NT2/D1 (cell line): Measurements from ENCODE around the gene DPP9.

Source experiments
- DNase-seq: peaks from one replicate; pipeline ENCODE4 v3.0.0-alpha.2; 2011; ENCODE audit warnings: low read depth, low spot score
- H3K27me3 ChIP-seq: 2 replicates; pipeline ENCODE4 v1.6.0; 2011; ENCODE audit warnings: mild to moderate bottlenecking; ENCODE audit not compliant: insufficient read length, insufficient read depth
- H3K36me3 ChIP-seq: 2 replicates; pipeline ENCODE4 v1.6.1; 2011; ENCODE audit warnings: mild to moderate bottlenecking, low read length, mixed read lengths; ENCODE audit not compliant: insufficient read depth, insufficient read length
- H3K4me1 ChIP-seq: 2 replicates; pipeline ENCODE4 v1.5.1; 2011; ENCODE audit not compliant: insufficient read depth, insufficient read length
- H3K4me3 ChIP-seq: 2 replicates; pipeline ENCODE4 v1.5.1; 2011; ENCODE audit warnings: low read depth; ENCODE audit not compliant: insufficient read length
- H3K9ac ChIP-seq: 2 replicates; pipeline ENCODE4 v1.6.0; 2011; ENCODE audit warnings: low read depth; ENCODE audit not compliant: insufficient read length
- H3K9me3 ChIP-seq: 2 replicates; pipeline ENCODE4 v1.5.1; 2011; ENCODE audit warnings: mild to moderate bottlenecking, low read length; ENCODE audit not compliant: insufficient read depth
- SUZ12 ChIP-seq: IDR thresholded peaks from 2 replicates; pipeline ENCODE4 v1.6.1; 2011; ENCODE audit not compliant: insufficient read length, insufficient read depth; ENCODE audit errors: extremely low read depth
- YY1 ChIP-seq: IDR thresholded peaks from 2 replicates; pipeline ENCODE4 v1.6.1; 2011; ENCODE audit not compliant: insufficient read length, insufficient read depth
- ZNF274 ChIP-seq: IDR thresholded peaks from 2 replicates; pipeline ENCODE4 v1.6.1; 2011; ENCODE audit warnings: mild to moderate bottlenecking, low read depth, low read length

Gene DPP9

GRCh38 chr19:4678881-4679790 is 44.5 kb downstream of the DPP9 start:
- Histone ChIP-seq H3K27me3 (no peaks in the 10 kb centered on the region), H3K9me3 (no peaks in the 10 kb centered on the region), H3K9ac (peak overlapping the region; percentile 61), H3K4me3 (no peak overlapping the region), H3K36me3 (peaks cover 74% of the 10 kb centered on the region), H3K4me1 (peaks cover 19% of the 10 kb centered on the region)
- peak; percentile 58 for DNase-seq
- TF ChIP-seq ZNF274 (no peak), YY1 (no peak), SUZ12 (no peak)

GRCh38 chr19:4676955-4677731 is 46.5 kb downstream of the DPP9 start:
- H3K27me3 ChIP-seq, result no peaks in the 10 kb centered on the region
- no peaks in the 10 kb centered on the region for H3K9me3 ChIP-seq
- H3K36me3 ChIP-seq, result peaks cover 55% of the 10 kb centered on the region
- no peak overlapping the region for H3K4me3 ChIP-seq
- H3K4me1 ChIP-seq, result peaks cover 23% of the 10 kb centered on the region
- peak; percentile 77 for DNase-seq
- H3K9ac ChIP-seq, result peak overlapping the region; percentile 45
- no peak for TF ChIP-seq YY1
- TF ChIP-seq SUZ12, result no peak
- TF ChIP-seq ZNF274, result no peak

GRCh38 chr19:4675346-4675745 is 48.3 kb downstream of the DPP9 start:
- no peak overlapping the region for H3K4me3 ChIP-seq
- no peak for DNase-seq
- peaks cover 23% of the 10 kb centered on the region for H3K4me1 ChIP-seq
- no peak overlapping the region for H3K9ac ChIP-seq
- TF ChIP-seq ZNF274 (no peak), SUZ12 (no peak), YY1 (no peak)
- H3K36me3 ChIP-seq, result peaks cover 46% of the 10 kb centered on the region
- no peaks in the 10 kb centered on the region for H3K27me3 ChIP-seq
- no peaks in the 10 kb centered on the region for H3K9me3 ChIP-seq

- peaks cover 40% of the 10 kb centered on the region for H3K36me3 ChIP-seq
- DNase-seq, result no peak
- H3K9ac ChIP-seq, result no peak overlapping the region
- peaks cover 27% of the 10 kb centered on the region for H3K4me1 ChIP-seq
- TF ChIP-seq SUZ12 (no peak), ZNF274 (no peak), YY1 (no peak)
- H3K9me3 ChIP-seq, result no peaks in the 10 kb centered on the region
- H3K4me3 ChIP-seq, result no peak overlapping the region
- no peaks in the 10 kb centered on the region for H3K27me3 ChIP-seq
These were observed 49.9 kb downstream of the DPP9 start for GRCh38 chr19:4673726-4674125.

- Histone ChIP-seq H3K9ac (no peak overlapping the region), H3K27me3 (no peaks in the 10 kb centered on the region), H3K4me3 (no peak overlapping the region), H3K9me3 (no peaks in the 10 kb centered on the region), H3K36me3 (peaks cover 40% of the 10 kb centered on the region), H3K4me1 (peaks cover 23% of the 10 kb centered on the region)
- no peak for DNase-seq
- no peak for TF ChIP-seq YY1
- no peak for TF ChIP-seq SUZ12
- no peak for TF ChIP-seq ZNF274
These were observed 50.4 kb downstream of the DPP9 start for GRCh38 chr19:4673216-4673615.

GRCh38 chr19:4671185-4671851 is 52.3 kb downstream of the DPP9 start:
- Histone ChIP-seq H3K36me3 (peaks cover 39% of the 10 kb centered on the region), H3K9ac (no peak overlapping the region), H3K4me3 (no peak overlapping the region), H3K9me3 (no peaks in the 10 kb centered on the region), H3K27me3 (no peaks in the 10 kb centered on the region), H3K4me1 (peaks cover 11% of the 10 kb centered on the region)
- no peak for TF ChIP-seq ZNF274
- TF ChIP-seq YY1, result no peak
- no peak for TF ChIP-seq SUZ12
- DNase-seq, result no peak

- Histone ChIP-seq H3K27me3 (no peaks in the 10 kb centered on the region), H3K36me3 (peaks cover 37% of the 10 kb centered on the region), H3K9ac (peak within 1 kb of the TSS; percentile 93), H3K4me3 (peak within 1 kb of the TSS; percentile 94), H3K4me1 (peaks cover 8% of the 10 kb centered on the region), H3K9me3 (no peaks in the 10 kb centered on the region)
- TF ChIP-seq ZNF274 (no peak), SUZ12 (no peak), YY1 (peak; percentile 90)
- peak; percentile 87 for DNase-seq
These were observed 53.7 kb downstream of the DPP9 start, which contains the start of gene MYDGF for GRCh38 chr19:4669723-4670480. TSS of gene MYDGF (minus strand) at chr19:4670342. CDS start at chr19:4670334, 8 bp downstream.
